Adrenal gland (tissue), 5 donors: ENCODE results near the gene PPCS.

Experiments used
- CTCF ChIP-seq, 6 experiments: fragments of 450-650 bp in 4 of 6; fragments of 200-600 bp in 2 of 6; sonication (generic) in 1 of 6; IDR thresholded peaks; 1 replicate in 5 of 6; 2 replicates in 1 of 6; pipeline versions ENCODE4 v1.5.1 to v1.8.0; 2016 to 2021; ENCODE audit warnings: antibody characterized with exemption in 6 of 6, mild to moderate bottlenecking in 2 of 6, moderate library complexity in 1 of 6
- POLR2A ChIP-seq, 2 donors: fragments of 450-650 bp; IDR thresholded peaks; one replicate each; pipeline ENCODE4 v1.6.1; 2017; ENCODE audit warnings: antibody characterized with exemption in 2 of 2, mild to moderate bottlenecking in 2 of 2, moderate library complexity in 1 of 2
- donor health status: DM: no; HTN: no; CAD: no.

DNA sequence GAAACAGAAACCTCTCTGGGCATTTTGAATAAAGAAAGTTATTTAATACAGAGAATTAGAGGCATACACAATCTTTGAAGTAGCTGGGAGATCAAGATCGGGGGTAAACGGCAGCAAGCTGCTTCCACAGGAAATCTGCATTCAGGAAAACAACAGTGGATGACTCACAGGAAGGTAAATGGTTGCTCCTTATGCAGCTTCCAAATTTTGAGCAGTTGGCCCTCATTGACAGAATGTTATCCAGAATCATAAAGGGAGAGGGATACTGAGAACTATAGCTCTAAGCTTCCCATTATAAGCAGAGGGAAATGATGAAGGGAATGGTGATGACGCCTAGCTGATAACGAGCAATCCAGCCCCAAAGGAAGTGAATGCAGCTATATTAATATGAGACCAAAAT lies 29.1 kb upstream of the PPCS start:
- TF ChIP-seq CTCF (IDR thresholded peaks at IDR 0.05) = no peak
- TF ChIP-seq POLR2A (IDR thresholded peaks at IDR 0.05) = no peak
